ENCODE measurements around the gene ARL16.
A peak's percentile ranks its signal among the peaks of the same experiment; 100 is the strongest.
"Not testable (repeated sequence)": the region's sequence is repeated elsewhere in the genome, so short reads cannot be mapped to it uniquely, and the experiment has no call there.

DNA sequence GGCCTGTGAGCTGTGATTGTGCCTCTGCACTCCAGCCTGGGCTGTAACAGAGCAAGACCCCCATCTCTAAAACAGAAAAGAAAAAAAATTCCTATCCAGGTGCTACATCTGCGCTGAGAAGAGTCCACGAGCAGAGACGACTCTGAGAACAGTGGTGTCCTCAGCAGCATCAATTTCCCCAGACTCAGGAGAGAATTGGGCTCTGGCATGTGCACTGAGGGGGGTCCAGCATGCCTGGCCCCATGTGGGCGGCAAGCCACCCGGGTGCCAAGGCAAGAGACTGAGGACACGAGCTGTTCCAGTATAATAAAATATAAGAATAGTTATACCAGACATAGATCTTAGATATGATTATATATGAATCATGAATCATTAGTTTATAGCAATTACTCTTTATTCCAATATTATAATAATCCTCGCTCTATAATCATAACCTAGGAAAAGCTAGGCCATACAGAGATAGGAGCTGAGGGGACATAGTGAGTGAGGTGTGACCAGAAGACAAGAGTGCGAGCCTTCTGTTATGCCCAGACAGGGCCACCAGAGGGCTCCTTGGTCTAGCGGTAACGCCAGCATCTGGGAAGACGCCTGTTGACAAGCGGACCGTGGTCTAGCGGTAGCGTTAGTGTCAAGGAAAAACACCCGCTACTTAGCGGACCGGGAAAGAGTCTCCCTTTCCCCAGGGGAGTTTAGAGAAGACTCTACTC, 7.9 kb downstream of the ARL16 start:
- TF ChIP-seq, protein P1, sequence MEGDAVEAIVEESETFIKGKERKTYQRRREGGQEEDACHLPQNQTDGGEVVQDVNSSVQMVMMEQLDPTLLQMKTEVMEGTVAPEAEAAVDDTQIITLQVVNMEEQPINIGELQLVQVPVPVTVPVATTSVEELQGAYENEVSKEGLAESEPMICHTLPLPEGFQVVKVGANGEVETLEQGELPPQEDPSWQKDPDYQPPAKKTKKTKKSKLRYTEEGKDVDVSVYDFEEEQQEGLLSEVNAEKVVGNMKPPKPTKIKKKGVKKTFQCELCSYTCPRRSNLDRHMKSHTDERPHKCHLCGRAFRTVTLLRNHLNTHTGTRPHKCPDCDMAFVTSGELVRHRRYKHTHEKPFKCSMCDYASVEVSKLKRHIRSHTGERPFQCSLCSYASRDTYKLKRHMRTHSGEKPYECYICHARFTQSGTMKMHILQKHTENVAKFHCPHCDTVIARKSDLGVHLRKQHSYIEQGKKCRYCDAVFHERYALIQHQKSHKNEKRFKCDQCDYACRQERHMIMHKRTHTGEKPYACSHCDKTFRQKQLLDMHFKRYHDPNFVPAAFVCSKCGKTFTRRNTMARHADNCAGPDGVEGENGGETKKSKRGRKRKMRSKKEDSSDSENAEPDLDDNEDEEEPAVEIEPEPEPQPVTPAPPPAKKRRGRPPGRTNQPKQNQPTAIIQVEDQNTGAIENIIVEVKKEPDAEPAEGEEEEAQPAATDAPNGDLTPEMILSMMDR (IDR thresholded peaks at IDR 0.05): peak; percentile 24 to 73 (median 64)
- TF ChIP-seq POLR2A (IDR thresholded peaks at IDR 0.05): not testable (repeated sequence)
